Renal pelvis (tissue), 4 donors: ENCODE measurements around the gene HPS4. TPM values are rescaled to one million over a fixed set of nuclear protein-coding genes. Genes with fewer than 3 reads are reported as not detected.
"Not testable (repeated sequence)": the region's sequence is repeated elsewhere in the genome, so short reads cannot be mapped to it uniquely, and the experiment has no call there.

Experiments
- DNase-seq: peaks from one replicate; pipeline ENCODE4 v3.0.0-alpha.2; 2013
- polyA plus RNA-seq, 3 donors: library from polyadenylated mRNA; unstranded; fragments of 120-200 nt; gene quantifications; one replicate each; pipeline ENCODE4 v1.2.1, GENCODE V29; 2013; ENCODE audit not compliant: insufficient read length in 3 of 3

HPS4 gene
- polyA plus RNA-seq, 3 donors, result 30.3 to 43.8 (median 40.0) TPM

DNA sequence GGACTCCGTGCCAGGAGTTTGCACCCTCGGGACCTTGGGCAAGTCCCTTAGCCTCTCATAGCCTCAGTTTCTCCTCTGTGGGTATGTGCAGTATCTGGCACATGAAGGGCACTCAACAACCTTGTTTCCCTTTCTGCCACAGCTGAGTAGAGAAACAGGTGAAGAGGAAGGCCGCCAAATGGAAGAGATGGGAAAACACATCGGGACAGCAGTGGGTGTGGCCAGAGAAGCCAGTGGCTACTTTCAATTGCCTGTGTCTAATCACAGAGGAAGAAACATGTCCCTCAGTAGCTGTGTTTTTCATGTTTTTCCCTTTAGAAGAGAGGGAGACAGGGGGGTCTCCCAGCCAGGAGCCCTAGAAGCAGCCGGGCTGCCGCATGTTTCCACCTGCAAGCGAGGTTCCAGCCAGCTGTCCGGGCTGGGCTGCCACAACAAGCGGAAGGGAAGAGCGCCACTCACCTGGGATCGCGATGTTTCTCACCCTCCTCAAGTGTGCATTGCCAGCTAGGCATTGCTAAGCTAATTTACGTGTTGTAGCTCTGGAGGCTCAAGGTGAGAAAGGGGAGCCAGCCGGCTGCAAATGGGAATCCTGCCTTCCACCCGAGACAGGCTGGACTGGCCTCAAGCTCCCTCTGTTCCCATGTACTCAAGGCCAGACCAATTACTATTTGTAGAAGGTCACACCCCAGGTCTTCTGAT is 37.9 kb downstream of the HPS4 start:
- DNase-seq, result no peak

DNA sequence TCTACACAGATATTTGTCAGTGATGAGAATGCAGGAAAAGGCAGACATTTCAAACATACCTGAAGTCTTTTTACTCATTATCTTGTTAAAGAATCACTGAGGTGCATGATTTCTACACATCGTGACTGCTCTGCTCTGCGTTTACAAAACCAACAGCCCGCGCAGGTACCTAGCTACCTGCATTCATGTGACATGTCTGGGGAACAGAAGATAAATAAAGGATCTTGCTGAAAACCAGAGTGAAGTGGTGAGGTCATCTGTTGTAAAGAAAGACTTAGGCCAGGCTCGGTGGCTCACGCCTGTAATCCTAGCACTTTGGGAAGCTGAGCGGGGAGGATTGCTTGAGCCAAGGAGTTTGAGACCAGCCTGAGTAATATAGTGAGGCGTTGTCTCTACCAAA is 38.8 kb downstream of the HPS4 start:
- no peak for DNase-seq

GRCh38 chr22:26443901-26444690 is 39.5 kb downstream of the HPS4 start:
- DNase-seq, result no peak

DNA sequence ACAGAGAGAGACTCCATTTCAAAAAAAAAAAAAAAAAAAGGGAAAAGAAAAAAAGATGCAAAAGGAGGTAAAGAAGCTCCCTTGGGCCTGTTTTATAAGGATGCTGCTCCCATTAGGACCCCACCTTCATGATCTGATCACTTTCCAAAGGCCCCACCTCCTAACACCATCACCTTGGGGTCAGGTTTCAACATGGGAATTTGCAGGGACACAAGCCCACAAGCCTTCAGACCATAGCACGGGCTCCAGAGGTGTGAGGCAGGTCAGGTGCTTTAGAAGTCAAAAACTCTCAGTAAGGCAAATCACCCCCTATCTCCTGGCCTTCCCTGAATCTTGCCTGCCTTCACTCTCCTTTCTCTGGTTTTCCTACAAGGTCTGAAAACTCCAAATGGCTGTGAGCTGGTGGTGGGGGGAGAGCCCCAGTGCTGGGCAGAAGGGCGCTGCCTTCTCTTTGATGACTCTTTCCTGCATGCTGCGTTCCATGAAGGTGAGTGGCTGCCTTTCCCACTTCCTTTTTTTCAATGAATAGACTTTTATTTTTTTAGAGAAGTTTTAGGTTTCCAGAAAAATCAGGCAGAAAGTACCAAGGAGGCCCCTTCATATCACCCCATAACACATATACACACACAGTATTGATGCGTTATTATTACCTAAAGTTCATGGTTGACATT is 41.4 kb downstream of the HPS4 start:
- DNase-seq, result no peak

GRCh38 chr22:26439559-26439958 is 44.0 kb downstream of the HPS4 start:
- DNase-seq, result no peak

DNA sequence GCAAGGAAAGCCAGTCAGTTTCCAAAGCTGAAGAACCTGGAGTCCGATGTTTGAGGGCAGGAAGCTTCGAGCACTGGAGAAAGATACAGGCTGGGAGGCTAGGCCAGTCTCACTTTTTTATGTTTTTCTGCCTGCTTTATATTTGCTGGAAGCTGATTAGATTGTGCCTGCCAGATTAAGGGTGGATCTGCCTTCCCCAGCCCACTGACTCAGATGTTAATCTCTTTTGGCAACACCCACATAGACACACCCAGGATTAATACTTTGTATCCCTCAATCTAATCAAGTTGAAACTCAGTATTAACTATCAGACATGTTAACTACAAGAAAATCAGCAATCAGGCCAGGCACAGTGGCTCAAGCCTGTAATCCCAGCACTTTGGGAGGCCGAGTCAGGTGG is 44.8 kb downstream of the HPS4 start:
- not testable (repeated sequence) for DNase-seq

- DNase-seq, result no peak
Observed at GRCh38 chr22:26437694-26438392, 45.7 kb downstream of the HPS4 start.

DNA sequence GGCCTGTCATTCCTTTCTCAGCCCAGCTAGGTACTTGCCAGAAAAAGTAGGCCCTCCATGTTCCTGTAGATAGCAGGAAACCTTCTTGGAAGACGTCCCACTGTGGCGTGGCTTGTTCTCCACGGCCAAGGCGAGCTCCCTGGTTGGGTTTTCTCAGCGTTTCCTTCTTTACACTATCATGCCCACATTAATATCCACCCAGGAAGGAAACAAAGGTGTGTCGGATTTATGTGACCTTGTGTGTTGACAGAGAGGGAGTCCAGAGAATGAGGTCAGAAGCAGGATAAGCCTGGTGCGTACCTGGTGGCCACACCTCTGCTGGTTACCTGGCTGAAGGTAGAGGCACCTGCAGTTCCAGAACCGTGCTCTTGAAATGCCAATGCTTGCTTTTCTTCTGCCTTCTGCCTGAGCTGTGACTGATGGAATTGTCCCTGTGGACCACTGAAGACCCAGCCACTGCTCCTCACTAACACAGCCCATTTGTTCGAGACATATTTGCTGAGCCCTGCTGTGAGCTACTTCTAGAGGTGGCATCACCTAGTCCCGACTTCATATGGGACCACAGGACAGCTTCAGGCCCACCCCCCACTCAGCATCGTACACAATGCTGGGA is 46.6 kb downstream of the HPS4 start:
- DNase-seq, result no peak

- no peak for DNase-seq
Observed at GRCh38 chr22:26435327-26436093, 48.1 kb downstream of the HPS4 start.

DNA sequence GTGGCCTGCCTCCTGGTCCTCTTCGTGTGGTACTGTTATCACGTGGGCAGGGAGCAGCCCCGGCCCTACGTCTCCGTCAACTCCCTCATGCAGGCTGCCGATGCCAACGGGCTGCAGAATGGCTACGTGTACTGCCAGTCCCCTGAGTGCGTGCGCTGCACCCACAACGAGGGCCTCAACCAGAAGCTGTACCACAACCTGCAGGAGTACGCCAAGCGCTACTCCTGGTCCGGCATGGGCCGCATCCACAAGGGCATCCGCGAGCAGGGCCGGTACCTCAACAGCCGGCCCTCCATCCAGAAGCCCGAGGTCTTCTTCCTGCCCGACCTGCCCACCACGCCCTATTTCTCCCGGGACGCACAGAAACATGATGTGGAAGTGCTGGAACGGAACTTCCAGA is 49.8 kb downstream of the HPS4 start:
- DNase-seq, result no peak

- no peak for DNase-seq
Observed at GRCh38 chr22:26432619-26433311, 50.8 kb downstream of the HPS4 start.

GRCh38 chr22:26431261-26431995 is 52.2 kb downstream of the HPS4 start:
- no peak for DNase-seq

- DNase-seq, result no peak
Observed at GRCh38 chr22:26430600-26430999, 53.0 kb downstream of the HPS4 start.

GRCh38 chr22:26429458-26430286 is 53.9 kb downstream of the HPS4 start:
- no peak for DNase-seq

DNA sequence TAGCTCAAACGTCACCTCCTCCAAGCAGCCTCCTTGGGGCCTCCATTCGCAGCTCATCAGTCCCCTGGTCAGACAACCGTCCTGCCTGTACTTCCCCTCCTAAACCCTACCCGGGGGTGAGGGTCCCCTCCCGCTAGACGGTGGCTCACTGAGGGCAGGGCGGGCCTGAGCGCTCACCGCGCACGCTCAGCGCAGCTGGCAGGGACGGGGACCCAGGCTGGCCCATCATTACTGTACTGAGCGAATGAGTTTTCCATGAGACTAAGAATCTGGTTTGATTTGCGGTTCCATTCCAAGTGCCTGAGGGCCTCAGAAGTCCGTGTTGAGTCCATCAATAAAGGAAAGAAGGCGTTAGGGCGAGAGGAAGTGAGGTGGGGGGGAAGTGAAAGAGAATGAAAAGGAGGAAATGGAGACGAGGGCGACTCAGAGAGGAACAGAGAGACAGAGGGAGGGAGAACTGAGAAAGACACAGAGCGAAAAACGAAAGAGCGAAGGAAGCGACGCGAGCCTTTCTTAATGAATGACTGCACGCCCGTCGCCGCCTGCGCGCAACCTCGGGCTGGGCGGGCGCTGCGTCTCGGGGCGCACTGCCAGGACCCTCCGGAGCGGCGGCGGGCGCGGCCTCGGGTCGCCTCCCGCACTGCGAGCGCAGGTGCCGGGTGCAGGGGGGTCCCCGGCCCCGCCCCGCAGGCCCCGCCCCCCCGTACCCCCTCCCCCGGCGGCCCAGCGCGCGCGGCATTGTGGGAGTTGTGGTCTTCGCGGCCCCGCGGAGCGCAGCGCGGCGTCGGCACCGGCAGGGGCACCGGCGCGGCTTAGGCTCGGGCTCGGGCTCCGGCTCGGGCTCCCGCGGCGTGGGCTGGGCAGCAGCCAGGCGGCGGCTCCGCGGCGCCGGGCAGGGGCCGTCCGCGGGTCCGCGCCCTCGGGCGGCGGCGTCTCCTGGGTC is 54.8 kb downstream of the HPS4 start, which contains the start of gene ASPHD2:
Gene ASPHD2, plus strand, starts transcription at position 746 of the 943 bp plus-strand sequence. CDS start 4,356 bp downstream, outside the sequence.
- peak; percentile 37 for DNase-seq

- DNase-seq, result no peak
Observed at GRCh38 chr22:26426924-26427323, 56.7 kb downstream of the HPS4 start.

GRCh38 chr22:26418620-26419019 is 65.0 kb downstream of the HPS4 start:
- DNase-seq, result no peak
